ENCODE measurements around the gene CENPB. TPM values are rescaled to one million over a fixed set of nuclear protein-coding genes. Genes with fewer than 3 reads are reported as not detected.

The CENPB gene
- total RNA-seq, 1 donor from 2014 or later: 58.3 TPM

GRCh38 chr20:3812975-3813847 lies 26.7 kb upstream of the CENPB start:
- DNase-seq (ENCODE audit: low spot score in 2 of 2) (no peak), FAIRE-seq (no peak)

- no peak for FAIRE-seq
- no peak for DNase-seq (ENCODE audit: low spot score in 2 of 2)
These were observed 25.7 kb upstream of the CENPB start for GRCh38 chr20:3812259-3812681.

- DNase-seq (ENCODE audit: low spot score in 2 of 2) (peak; percentile 77 to 93), FAIRE-seq (no peak)
These were observed 25.1 kb upstream of the CENPB start for GRCh38 chr20:3811467-3812258.

- FAIRE-seq (no peak), DNase-seq (ENCODE audit: low spot score in 2 of 2) (no peak)
These were observed 22.0 kb upstream of the CENPB start for GRCh38 chr20:3808544-3808943.

- no peak for FAIRE-seq
- no peak for DNase-seq (ENCODE audit: low spot score in 2 of 2)
These were observed 18.2 kb upstream of the CENPB start for GRCh38 chr20:3804781-3805180.

- DNase-seq (ENCODE audit: low spot score in 2 of 2) (no peak), FAIRE-seq (no peak)
These were observed 17.8 kb upstream of the CENPB start for GRCh38 chr20:3804254-3804751.

- FAIRE-seq: no peak
- DNase-seq (ENCODE audit: low spot score in 2 of 2): no peak
These were observed 17.3 kb upstream of the CENPB start for GRCh38 chr20:3803854-3804253.

GRCh38 chr20:3803289-3803688 lies 16.7 kb upstream of the CENPB start:
- FAIRE-seq (no peak), DNase-seq (ENCODE audit: low spot score in 2 of 2) (no peak)

- no peak for FAIRE-seq
- no peak for DNase-seq (ENCODE audit: low spot score in 2 of 2)
These were observed 16.1 kb upstream of the CENPB start for GRCh38 chr20:3802524-3803239.

GRCh38 chr20:3801846-3802245 lies 15.3 kb upstream of the CENPB start:
- DNase-seq (ENCODE audit: low spot score in 2 of 2): no peak
- no peak for FAIRE-seq

- DNase-seq (ENCODE audit: low spot score in 2 of 2) (no peak), FAIRE-seq (no peak)
These were observed 14.8 kb upstream of the CENPB start for GRCh38 chr20:3801299-3801698.

GRCh38 chr20:3800878-3801260 lies 14.3 kb upstream of the CENPB start:
- FAIRE-seq (no peak), DNase-seq (ENCODE audit: low spot score in 2 of 2) (no peak)

GRCh38 chr20:3800256-3800877 lies 13.8 kb upstream of the CENPB start:
- DNase-seq (ENCODE audit: low spot score in 2 of 2) (no peak), FAIRE-seq (no peak)

GRCh38 chr20:3798908-3799248 lies 12.3 kb upstream of the CENPB start:
- DNase-seq (ENCODE audit: low spot score in 2 of 2) (no peak), FAIRE-seq (no peak)

GRCh38 chr20:3798373-3798768 lies 11.8 kb upstream of the CENPB start:
- FAIRE-seq: no peak
- DNase-seq (ENCODE audit: low spot score in 2 of 2): no peak

- DNase-seq (ENCODE audit: low spot score in 2 of 2) (no peak), FAIRE-seq (no peak)
These were observed 11.2 kb upstream of the CENPB start for GRCh38 chr20:3797592-3798372.

GRCh38 chr20:3797226-3797545 lies 10.6 kb upstream of the CENPB start:
- no peak for FAIRE-seq

GRCh38 chr20:3796477-3797225 lies 10.1 kb upstream of the CENPB start:
- FAIRE-seq: no peak
- DNase-seq (ENCODE audit: low spot score in 2 of 2): no peak

More at GRCh38 chr20:3797226-3797545, 10.6 kb upstream of the CENPB start:
- no peak for DNase-seq (ENCODE audit: low spot score in 2 of 2)

Data from frontal cortex (tissue), 4 donors.